Endodermal cell (in vitro differentiated cells): ENCODE data around the gene CD36. TPM values are rescaled to one million over a fixed set of nuclear protein-coding genes. Genes with fewer than 3 reads are reported as not detected.

ENCODE experiments used
- DNase-seq: peaks from one replicate; pipeline ENCODE4 v3.0.0-alpha.2; 2017
- H3K27ac ChIP-seq: 2 replicates; pipeline ENCODE4 v1.5.1; 2013; ENCODE audit warnings: mild to moderate bottlenecking, low read depth, low read length, moderate library complexity
- H3K27me3 ChIP-seq: 2 replicates; pipeline ENCODE4 v1.6.1; 2013; ENCODE audit warnings: mild to moderate bottlenecking, low read length, moderate library complexity; ENCODE audit not compliant: insufficient read depth, control insufficient read depth, poor library complexity, severe bottlenecking
- H3K36me3 ChIP-seq: 2 replicates; pipeline ENCODE4 v1.7.0; 2013; ENCODE audit warnings: mild to moderate bottlenecking, low read length, moderate library complexity; ENCODE audit not compliant: control insufficient read depth, insufficient read depth
- H3K4me1 ChIP-seq: one replicate; pipeline ENCODE4 v1.7.0; 2013; ENCODE audit warnings: low read length; ENCODE audit not compliant: control insufficient read depth, insufficient read depth
- H3K4me3 ChIP-seq: 2 replicates; pipeline ENCODE4 v1.5.1; 2013; ENCODE audit warnings: mild to moderate bottlenecking, low read length, moderate library complexity
- H3K9ac ChIP-seq: 2 replicates; pipeline ENCODE4 v1.6.1; 2013; ENCODE audit warnings: mild to moderate bottlenecking, low read length, moderate library complexity; ENCODE audit not compliant: poor library complexity, severe bottlenecking; ENCODE audit errors: extremely low read depth
- H3K9me3 ChIP-seq: 2 replicates; pipeline ENCODE4 v1.6.1; 2013; ENCODE audit warnings: mild to moderate bottlenecking, low read length, moderate library complexity; ENCODE audit not compliant: control insufficient read depth
- H3K27ac Mint-ChIP-seq: 2 replicates; pipeline ENCODE4 v1.8.0; 2020; ENCODE audit warnings: mixed read lengths
- H3K27me3 Mint-ChIP-seq: 2 replicates; pipeline ENCODE4 v1.8.0; 2021; ENCODE audit warnings: mild to moderate bottlenecking, mixed read lengths; ENCODE audit not compliant: insufficient read depth
- H3K36me3 Mint-ChIP-seq: 2 replicates; pipeline ENCODE4 v1.8.0; 2020; ENCODE audit warnings: low read depth, mixed read lengths
- H3K4me1 Mint-ChIP-seq: 2 replicates; pipeline ENCODE4 v1.8.0; 2020; ENCODE audit warnings: mixed read lengths
- H3K4me3 Mint-ChIP-seq: 2 replicates; pipeline ENCODE4 v1.8.0; 2020; ENCODE audit warnings: mild to moderate bottlenecking, moderate library complexity, mixed read lengths
- H3K9me3 Mint-ChIP-seq: 2 replicates; pipeline ENCODE4 v1.8.0; 2020; ENCODE audit warnings: mild to moderate bottlenecking, mixed read lengths
- WGBS, 2 experiments: methylation state at CpG; one replicate each; pipeline versions ENCODE4 v1.1.5 to v1.1.7; 2013; ENCODE audit warnings: missing lambda C conversion rate in 2 of 2, mixed read lengths in 1 of 2; ENCODE audit not compliant: insufficient coverage in 1 of 2, insufficient read length in 1 of 2; 5-methylcytosine and 5-hydroxymethylcytosine counted together
- total RNA-seq, 2 donors: library from RNA; stranded (reverse); fragmentation: NEBNext Ultra II Directional in 1 of 2; extraction: Animal tissue kit (Norgen Biotek cat#: 25700) in 1 of 2; gene quantifications; 2 replicates in 1 of 2; 3 replicates in 1 of 2; pipeline ENCODE4 v1.2.1, GENCODE V29; 2021
- TF ChIP-seq, protein P1 (sequence below): fragments of 200-600 bp; sonication (generic); conservative IDR thresholded peaks from 2 replicates; pipeline ENCODE4 v1.5.0; 2021; ENCODE audit warnings: antibody characterized with exemption, mild to moderate bottlenecking

CD36 gene
- total RNA-seq, 2 donors from 2014 or later, result 0.18 to 0.29 TPM

GRCh38 chr7:80618096-80618495 is 20.3 kb upstream of the CD36 start:
- Histone ChIP-seq H3K4me1 (no peaks in the 10 kb centered on the region), H3K27ac (no peak overlapping the region), H3K9ac (no peak overlapping the region), H3K36me3 (no peaks in the 10 kb centered on the region), H3K9me3 (peaks cover 11% of the 10 kb centered on the region), H3K4me3 (no peak overlapping the region), H3K27me3 (no peaks in the 10 kb centered on the region)
- Mint-ChIP-seq H3K9me3 (peaks cover 4% of the 10 kb centered on the region), H3K4me1 (no peaks in the 10 kb centered on the region), H3K27me3 (no peaks in the 10 kb centered on the region), H3K27ac (no peak overlapping the region), H3K4me3 (no peak overlapping the region), H3K36me3 (no peaks in the 10 kb centered on the region)
- DNase-seq, result no peak
- TF ChIP-seq, protein P1, sequence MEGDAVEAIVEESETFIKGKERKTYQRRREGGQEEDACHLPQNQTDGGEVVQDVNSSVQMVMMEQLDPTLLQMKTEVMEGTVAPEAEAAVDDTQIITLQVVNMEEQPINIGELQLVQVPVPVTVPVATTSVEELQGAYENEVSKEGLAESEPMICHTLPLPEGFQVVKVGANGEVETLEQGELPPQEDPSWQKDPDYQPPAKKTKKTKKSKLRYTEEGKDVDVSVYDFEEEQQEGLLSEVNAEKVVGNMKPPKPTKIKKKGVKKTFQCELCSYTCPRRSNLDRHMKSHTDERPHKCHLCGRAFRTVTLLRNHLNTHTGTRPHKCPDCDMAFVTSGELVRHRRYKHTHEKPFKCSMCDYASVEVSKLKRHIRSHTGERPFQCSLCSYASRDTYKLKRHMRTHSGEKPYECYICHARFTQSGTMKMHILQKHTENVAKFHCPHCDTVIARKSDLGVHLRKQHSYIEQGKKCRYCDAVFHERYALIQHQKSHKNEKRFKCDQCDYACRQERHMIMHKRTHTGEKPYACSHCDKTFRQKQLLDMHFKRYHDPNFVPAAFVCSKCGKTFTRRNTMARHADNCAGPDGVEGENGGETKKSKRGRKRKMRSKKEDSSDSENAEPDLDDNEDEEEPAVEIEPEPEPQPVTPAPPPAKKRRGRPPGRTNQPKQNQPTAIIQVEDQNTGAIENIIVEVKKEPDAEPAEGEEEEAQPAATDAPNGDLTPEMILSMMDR, result no peak
- WGBS, 2 experiments, result 80% methylated on average over 1 of the region's 1 CpG; no CpG with 5 or more reads in 1 of the 2 experiments

- Mint-ChIP-seq H3K9me3 (peaks cover 4% of the 10 kb centered on the region), H3K4me1 (no peaks in the 10 kb centered on the region), H3K27me3 (no peaks in the 10 kb centered on the region), H3K36me3 (no peaks in the 10 kb centered on the region), H3K27ac (no peak overlapping the region), H3K4me3 (no peak overlapping the region)
- no peak overlapping the region for H3K27ac ChIP-seq
- no peak overlapping the region for H3K4me3 ChIP-seq
- no peak overlapping the region for H3K9ac ChIP-seq
- H3K36me3 ChIP-seq, result no peaks in the 10 kb centered on the region
- H3K9me3 ChIP-seq, result peaks cover 11% of the 10 kb centered on the region
- no peaks in the 10 kb centered on the region for H3K27me3 ChIP-seq
- H3K4me1 ChIP-seq, result no peaks in the 10 kb centered on the region
- DNase-seq, result no peak
- TF ChIP-seq, protein P1, result no peak
Measured at GRCh38 chr7:80619741-80620140, 18.7 kb upstream of the CD36 start.

- no peak overlapping the region for H3K9ac ChIP-seq
- H3K9me3 ChIP-seq, result peaks cover 11% of the 10 kb centered on the region
- no peak overlapping the region for H3K4me3 Mint-ChIP-seq
- TF ChIP-seq, protein P1, result no peak
- no peak overlapping the region for H3K4me3 ChIP-seq
- H3K27me3 ChIP-seq, result no peaks in the 10 kb centered on the region
- no peaks in the 10 kb centered on the region for H3K4me1 ChIP-seq
- H3K36me3 ChIP-seq, result no peaks in the 10 kb centered on the region
- no peak for DNase-seq
- H3K9me3 Mint-ChIP-seq, result peaks cover 4% of the 10 kb centered on the region
- peaks cover 1% of the 10 kb centered on the region for H3K4me1 Mint-ChIP-seq
- WGBS, 2 experiments, result 85% methylated on average over 1 of the region's 1 CpG; no CpG with 5 or more reads in 1 of the 2 experiments
- no peaks in the 10 kb centered on the region for H3K36me3 Mint-ChIP-seq
- H3K27ac ChIP-seq, result no peak overlapping the region
- H3K27me3 Mint-ChIP-seq, result no peaks in the 10 kb centered on the region
- no peak overlapping the region for H3K27ac Mint-ChIP-seq
Measured at GRCh38 chr7:80622541-80622940, 15.9 kb upstream of the CD36 start.
